NCI-H748 (cell line): ENCODE measurements around the gene FKBP1A.

ENCODE experiments used
- DNase-seq: peaks from one replicate; lab custom pipeline; 2025; ENCODE audit not compliant: unreplicated experiment; lab: John Stamatoyannopoulos, UW

The FKBP1A gene

DNA sequence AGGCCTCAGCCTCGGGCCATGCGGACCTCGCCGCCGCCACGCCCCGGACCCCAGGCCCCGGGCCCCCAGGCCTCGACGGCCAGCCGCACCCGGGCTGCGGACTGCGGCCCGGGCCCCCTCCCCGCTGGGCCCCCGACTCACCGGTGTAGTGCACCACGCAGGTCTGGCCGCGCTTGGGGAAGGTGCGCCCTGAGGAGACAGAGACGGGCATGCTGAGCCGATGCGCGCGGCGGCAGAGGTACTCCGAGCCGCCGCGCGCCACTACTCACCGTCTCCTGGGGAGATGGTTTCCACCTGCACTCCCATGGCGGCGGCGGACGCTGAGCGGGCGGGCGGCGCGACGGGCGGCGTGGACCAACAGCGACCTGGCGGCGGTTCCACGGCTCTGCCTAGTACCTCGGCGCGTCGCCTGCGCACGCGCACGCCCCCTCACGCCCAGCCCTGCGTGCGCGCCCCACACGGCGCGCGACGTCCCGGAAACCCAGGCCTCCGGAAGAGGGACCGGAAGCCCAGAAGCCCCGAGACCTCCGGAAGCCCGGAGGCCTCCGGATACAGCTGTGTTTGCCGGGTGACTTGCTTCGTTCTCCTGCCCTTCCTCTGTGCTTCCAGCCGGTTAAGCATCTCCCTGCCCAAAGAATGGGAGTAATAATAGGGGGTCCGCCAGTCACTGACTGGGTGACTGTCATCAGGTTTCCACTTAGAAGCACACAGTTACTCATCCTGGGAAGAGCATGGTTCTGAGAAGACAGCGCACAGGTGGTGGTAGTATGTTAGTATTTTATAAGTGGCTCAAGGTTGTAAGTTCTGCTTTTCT lies at the start of gene FKBP1A:
TSS of gene FKBP1A (minus strand) at position 362 of the 814 bp plus-strand sequence. CDS start at position 306, 56 bp downstream.
- peak; percentile 98 for DNase-seq

DNA sequence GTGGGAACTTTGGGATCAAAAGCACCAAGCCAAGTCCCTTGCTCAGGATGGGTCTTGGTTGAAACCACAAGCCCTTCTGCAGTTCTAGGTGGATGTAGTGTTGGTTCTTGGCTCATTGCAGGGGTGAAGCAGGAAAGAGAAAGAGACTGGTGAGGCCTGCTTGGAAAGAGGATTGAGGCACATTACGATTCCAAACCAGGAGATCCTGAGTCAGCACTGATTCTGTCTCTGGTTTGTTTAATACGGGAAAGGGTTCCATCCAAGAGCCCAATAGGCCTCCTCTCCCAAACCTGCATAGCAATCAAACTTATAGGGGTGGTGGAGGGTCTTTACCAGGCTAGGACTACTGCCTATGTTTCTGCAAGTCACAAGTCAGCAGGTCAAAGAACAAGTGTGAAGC lies 49.5 kb upstream of the FKBP1A start:
- DNase-seq = no peak

DNA sequence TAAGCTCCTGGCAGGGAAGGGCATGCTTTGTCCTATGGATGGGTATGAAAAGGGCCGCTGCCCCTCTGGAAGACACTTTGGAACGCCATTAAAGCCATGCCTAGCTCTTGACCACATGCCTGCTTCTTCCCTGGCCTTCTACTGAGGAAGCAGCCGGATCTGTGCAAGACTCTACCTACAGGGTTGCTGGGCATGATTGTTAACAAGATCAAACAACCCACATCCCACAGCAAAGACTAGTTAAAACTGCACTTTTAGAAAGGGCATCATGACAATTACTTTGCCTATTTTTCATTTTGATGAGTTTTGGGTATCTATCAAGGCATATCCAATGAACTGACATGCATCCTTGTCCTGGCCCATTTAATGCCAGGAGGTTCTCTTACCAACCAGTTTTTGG lies 48.3 kb upstream of the FKBP1A start:
- DNase-seq = no peak

DNA sequence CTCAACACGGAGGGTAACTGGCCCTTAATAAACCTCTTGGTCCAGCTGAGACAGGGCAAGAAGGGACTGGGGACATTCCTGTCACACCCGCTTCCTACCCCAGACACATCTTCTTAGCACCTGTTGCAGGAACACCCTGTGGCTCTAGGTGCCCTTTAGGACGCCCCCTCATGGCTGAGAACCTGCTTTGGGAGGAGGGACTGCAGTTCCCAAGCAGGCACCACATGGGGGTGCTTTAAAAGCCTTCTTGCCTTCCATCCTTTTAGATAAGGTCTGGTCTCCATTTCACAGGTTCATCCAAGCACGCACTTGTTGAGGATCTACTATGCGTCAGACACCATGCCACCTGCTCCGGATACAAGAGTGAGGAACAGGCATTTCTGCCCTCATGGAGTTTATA lies 47.2 kb upstream of the FKBP1A start:
- peak; percentile 34 for DNase-seq

DNA sequence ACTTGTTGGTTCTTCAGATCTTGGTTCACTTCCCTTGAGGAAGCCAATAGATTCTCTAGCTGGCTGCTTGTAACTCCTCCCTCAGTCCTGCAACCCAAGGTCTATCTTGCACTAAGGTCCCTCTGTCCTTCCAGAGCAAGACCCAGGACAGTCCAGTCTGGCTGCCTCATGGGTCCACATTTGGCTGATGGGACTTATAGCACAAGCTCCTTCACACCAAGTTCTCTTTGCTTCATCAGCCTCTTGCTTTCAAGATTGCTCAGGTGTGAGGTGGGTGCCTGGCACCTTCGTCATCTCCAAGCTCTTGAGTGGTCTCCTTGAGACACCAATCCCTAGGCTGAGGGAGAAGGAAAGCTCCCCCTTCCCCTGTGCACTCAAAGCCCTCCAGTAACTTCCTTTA lies 45.5 kb upstream of the FKBP1A start:
- DNase-seq = no peak

DNA sequence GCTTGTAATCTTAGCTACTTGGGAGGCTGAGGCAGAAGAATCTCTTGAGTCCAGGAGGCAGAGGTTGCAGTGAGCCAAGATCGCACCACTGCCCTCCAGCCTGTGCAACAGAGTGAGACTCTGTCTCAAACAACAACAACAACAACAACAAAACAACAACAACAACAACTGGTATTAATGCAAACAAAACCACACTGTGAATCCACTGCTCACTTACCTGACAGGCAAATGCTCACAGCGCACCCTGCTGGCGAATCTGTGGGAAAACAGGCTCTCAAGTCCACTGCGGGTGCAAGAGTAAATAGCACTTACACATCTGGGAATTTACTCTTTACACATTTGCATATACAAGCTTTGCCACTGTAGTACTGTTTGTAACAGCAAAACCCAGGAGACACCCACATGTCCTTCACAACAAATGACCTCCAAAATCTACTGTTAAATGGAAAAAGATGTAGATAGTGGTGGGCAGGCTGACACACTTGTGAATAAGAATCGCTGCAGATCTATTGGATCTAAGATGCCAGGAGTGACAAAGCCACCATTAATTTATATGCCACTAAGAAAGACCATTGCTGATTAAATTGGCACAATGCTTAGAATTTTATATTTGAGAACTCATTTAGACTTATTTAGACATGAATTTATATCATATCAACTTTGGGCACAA lies 44.5 kb upstream of the FKBP1A start:
- peak; percentile 79 for DNase-seq

DNA sequence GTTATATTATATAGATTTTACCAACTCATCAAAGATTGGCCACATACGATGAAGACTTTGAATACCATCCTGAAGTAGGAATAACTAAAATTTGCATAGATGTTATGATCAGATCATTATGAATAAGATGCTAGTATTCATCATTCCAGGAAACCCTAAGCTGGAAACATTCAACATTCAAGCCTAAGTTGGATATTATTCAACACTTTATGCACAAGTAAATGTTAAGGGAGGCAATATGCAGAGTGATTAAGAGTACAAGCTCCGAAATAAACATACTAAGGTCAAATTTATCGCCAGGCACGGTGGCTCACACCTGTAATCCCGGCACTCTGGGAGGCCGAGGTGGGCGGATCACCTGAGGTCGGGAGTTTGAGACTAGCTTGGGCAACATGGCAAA lies 43.4 kb upstream of the FKBP1A start:
- no peak for DNase-seq

DNA sequence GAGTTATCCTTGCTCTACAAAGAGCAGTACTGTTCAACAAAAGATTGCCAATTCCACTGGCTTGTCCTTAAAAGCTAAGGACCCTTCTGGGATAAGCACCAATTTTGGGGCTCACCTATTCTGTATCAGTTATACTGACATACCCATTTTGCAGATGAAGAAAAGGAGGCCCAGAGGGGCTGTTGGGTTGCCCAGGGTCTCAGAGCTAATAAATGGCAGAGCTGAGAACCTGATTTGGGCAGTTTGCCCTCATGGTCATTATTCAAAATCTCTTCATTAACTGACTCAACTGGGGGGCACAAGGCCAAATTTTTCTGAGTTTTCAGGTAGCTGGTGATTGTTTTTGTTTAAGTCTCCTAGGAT lies 42.5 kb upstream of the FKBP1A start:
- no peak for DNase-seq

DNA sequence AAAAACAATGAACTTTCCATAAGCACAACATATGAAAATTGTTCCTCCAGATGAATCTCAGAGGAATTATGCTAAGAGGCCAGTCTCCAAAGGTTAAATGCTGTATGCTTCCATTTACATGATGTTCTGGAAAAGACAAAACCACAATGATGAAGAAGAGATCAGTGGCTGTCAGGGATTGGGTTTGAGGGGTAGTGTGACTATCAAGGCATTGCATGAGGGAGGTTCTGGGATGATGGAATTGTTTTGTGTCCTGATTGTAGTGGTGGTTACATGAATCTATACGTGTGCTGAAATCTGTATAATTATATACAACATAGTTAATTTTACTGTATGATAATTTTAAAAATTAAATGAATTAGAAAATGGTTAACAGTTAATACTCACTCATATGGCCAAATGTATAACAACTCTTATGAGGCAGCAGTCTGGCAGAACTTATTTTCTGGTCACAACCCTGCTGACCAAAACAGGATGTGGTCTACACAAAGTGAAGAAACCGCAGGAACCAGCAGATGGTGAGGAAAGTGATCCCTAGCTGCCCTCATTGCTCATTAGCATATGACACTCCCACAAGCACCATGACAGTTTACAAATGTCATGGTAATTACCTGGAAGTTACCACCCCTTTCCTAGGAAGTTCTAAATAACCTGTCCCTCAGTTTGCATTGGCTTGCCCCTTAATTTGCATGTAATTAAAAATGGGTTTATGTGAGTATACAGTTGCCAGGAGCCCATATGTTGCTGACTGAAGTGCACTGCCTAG lies 41.9 kb upstream of the FKBP1A start:
- peak; percentile 52 for DNase-seq

DNA sequence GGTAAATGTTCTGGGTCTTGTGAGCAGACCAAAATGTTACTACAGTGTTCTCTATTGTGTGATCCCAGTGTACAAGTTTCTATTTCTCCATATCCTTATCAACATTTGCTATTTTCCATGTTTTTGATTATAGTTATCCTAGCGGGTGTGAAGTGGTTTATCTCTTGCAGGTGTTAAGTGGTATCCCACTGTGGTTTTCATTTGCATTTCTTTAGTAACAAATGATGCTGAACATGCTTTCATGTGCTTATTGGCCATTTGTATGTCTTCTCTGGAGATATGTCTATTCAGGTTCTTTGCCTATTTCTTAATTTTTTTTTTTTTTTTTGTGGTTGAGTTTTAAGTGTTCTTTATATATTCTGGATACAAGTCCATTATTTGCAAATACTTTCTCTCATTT lies 38.3 kb upstream of the FKBP1A start:
- peak; percentile 39 for DNase-seq

DNA sequence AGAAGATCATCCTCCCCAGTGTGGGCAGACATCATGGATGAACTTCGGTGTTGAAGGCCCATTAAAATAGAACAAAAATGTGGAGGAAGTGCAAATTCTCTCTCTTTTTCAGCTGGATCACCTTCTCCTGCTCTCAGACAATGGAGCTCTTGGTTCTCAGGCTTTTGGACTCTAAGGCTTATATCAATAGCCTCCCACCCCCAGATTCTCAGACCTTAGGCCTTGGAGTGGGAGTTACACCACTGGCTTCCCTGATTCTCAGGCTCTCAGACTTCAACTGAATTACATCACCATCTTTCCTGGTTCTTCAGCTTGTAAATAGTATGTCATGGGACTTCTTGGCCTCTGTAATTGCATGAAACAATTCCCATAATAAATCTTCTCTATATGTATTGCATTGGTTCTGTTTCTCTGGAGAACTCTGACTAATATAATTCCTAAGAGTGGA lies 37.2 kb upstream of the FKBP1A start:
- no peak for DNase-seq

DNA sequence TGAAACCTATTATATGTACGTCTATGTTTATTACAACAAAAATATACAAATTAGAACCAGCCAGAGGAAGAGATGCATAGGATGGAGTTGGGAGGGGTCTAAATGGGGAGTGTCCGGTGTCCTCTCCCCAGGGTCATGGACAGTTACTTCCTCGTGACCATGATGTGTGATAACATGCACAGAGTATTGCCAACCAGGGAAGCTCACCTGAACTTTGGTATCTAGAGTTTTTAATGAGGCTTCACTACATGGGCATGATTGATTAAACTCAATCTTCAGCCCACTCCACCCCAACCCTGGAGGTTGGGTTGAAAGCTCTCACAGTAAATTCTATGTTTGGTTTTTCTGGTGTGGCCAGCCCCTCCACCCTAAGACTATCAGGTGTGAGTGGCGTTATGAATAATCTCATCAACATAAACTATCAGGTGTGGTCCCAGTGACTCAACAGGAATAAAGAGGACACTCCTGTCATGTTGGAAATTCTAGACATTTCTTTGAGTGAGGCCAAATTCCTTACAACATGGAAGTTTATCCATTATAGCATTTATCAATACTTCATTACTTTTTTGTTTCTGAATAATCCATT lies 36.4 kb upstream of the FKBP1A start:
- DNase-seq = no peak

DNA sequence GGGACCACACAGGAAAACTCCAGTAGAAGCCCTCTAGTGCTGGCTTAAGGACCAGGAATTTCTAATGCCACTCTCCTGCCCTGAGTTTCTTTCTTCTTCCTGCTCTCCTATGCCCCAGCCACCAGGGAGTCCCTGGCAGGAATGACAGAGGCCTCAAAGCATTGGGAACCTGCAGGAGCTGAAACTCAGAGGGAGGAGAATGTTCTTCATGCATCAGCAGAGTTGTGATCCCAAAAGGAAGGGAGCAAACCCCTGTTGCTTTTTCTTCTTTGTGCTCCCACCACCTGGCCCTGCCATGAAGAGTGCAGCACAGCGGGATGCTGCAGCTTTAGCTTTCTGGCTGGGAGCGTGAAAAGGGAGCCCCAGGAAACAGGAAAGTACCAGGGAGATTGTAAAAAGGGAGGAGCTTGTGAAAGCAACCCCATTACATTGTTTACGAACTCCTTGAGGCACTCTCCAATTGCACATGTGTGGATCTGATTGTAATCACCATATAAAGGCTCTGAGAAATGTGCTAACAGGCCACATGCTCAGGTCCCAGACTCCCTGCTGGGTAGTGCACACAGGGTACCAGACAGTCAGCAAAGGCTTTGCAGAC lies 34.7 kb upstream of the FKBP1A start:
- peak; percentile 98 for DNase-seq

DNA sequence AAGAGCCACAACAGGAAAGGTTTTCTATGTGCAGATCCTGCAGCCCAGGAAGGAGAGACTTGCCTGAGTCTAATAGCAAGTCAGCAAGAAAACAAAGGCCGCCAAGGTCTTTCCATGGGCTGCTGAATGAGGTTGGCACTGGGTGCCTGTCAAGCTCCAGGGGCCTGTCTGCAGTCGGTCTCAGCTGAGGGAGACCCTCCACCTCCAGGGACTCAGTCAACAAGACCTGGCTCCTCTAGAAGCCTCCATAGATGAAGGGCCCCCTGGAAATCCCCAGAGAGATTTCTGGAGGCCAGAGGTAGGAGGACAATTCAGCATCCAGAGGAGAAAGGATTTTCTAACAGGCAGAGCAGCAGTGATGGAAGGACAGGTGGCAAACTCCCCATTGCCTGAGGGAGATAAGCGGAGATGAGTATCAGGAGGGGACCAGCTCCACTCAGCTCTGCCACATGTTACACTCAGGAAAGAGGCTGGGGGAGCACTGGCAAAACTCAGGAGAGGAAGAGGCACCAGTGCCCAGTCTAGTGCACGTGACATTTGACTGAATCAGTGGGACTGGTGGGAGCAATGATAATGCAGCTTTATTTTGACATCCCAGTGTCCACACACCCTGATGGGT lies 33.5 kb upstream of the FKBP1A start:
- DNase-seq = no peak

DNA sequence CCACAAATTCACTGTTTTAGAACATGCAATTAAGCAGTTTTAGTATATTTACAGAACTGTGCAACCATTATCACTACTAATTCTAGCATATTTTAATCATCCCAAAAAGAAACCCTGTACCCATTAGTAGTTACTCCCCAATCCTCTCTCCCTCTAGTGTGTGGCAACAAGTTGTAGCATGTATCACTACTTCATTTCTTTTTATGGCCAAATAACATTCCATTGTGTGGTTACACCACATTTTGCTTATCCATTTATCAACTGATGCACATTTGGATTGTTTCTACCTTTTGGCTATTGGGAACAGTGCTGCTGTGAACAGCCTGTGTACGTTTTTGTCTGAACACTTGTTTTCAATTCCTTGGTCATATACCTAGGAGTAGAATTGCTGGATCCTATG lies 31.5 kb upstream of the FKBP1A start:
- no peak for DNase-seq

DNA sequence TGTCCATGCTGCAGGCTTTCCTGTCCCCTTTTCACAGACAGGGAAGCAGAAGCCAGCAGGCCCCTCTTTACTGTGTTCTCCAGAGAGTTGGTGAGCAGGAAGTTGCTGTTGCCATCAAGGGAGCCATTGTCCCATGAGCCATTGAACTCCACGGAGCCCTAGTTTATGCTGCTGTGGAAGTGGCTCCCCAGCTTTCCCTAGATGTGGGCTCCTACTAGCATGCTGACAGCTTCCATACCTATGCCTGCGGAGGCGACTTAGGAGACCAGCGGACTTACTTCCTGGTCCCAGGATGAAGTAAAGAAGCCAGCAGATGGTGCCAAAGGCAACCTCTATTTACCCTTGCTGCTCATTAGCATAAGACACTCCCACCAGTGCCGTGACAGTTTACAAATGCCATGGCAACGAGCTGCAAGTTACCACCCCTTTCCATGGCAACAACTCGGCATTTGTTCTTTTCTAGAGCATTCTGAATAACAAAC lies 30.8 kb upstream of the FKBP1A start:
- peak; percentile 79 for DNase-seq

DNA sequence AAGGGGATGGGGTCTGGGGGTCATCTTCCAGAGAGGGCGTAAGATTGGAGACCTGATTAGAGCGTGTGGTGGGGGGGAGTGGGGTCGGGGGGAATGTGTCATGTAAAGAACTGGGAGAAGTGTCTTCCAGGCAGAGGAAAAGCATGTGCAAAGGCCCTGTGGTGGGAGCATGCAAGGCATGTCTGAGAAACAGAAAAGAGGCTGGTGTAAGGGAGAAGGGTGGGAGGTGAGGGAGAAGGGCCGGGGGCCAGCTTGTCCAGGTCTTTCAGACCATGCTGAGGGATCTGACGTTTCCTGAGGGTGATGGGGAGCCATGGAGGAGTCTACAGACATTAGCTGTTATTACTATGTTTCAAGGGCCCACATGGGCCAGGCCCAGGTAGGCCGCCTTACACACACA lies 30.4 kb upstream of the FKBP1A start:
- no peak for DNase-seq

DNA sequence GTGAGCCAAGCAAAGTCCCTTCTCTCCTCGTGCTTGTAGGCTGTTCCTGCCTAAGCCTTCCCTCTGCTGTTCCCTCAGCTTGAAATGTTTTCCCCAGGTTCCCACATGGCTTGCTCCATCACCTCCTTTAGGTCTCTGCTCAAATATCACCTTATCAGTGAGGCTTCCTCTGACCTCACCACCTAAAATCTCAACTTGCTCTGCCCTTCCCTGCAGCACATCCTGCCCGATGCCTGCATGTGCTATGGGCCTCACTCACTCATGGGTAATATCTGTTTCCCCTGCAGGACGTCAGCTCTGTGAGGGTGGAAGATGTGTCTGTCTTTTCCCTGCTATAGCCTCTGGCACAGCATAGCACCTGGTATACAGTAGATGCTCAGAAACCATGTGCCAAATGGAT lies 29.9 kb upstream of the FKBP1A start:
- DNase-seq = no peak

DNA sequence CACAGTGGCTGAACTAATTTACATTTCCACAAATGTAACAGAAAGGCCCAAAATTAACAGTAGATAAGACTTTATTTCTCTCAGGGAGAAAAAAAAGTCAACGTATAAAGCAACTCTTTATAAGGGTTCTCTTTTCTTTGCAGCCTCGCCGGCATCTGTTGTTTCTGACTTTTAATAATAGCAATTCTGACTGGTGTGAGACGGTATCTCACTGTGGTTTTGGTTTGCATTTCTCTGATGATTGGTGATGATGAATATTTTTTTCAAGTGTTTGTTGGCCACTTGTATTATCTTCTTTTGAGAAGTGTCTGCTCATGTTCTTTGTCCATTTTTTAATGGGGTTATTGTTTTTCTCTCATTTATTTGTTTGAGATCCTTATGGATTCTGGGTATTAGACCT lies 27.2 kb upstream of the FKBP1A start:
- no peak for DNase-seq

DNA sequence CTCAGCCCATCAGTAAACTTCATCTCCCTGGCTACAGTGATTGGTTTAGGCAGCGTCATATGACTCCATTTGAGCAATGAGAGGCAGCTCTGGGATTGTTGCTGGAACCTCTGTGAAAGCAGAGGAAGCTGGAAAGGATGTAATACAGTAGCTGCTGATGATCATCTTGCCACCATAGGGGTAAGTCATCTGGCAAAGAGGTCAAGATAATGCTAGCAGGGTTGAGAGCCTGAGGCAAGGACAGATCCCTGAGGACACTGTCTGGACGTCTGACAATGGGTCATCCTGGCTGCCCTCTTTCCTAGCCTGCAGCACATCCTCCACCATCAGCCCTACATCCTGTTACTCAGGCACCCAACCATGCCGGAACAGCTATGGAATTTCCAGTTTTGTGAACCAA lies 25.5 kb upstream of the FKBP1A start:
- DNase-seq = no peak

DNA sequence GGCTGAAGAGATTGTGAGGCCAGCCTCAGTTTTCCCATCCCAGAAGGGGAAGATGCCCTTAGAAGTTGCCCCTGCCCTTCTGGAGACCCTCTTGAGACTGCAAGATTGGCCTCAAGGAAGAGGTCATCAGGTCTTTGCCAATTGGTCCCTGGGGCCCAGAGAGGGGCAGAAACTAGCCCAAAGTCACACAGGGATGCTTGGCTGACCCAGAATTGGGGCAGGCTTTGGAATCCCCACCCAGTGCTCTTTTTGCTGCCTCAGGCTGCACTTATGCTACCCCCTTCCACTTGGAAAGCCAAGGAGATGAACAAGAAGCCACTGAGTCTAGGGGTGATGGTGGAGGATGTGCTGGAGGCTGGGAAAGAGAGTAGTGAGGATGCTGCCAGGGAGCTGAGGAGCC lies 24.9 kb upstream of the FKBP1A start:
- no peak for DNase-seq
